OCI-M2 (cell line): ENCODE results near the gene SLC5A2.
"Not testable (repeated sequence)": the region's sequence is repeated elsewhere in the genome, so short reads cannot be mapped to it uniquely, and the experiment has no call there.

Experiments
- DNase-seq: peaks from one replicate; lab custom pipeline; 2025; ENCODE audit not compliant: unreplicated experiment; lab: John Stamatoyannopoulos, UW

The SLC5A2 gene

DNA sequence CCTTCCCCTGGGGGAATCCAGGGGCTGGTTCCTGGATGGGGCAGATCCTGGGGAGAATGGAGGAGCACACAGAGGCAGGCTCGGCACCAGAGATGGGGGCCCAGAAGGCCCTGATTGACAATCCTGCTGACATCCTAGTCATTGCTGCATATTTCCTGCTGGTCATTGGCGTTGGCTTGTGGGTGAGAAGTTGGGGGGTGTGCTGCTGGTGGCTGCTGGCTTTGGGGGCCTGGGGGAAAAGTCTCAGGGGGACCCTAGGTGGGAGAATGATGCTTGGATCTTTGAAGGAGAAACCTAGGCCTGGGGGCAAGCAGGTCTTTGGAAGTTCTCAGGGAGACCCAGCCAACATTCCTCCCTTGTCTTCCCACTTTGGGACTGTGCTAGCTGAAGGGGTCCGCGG lies at the start of gene SLC5A2:
Gene SLC5A2, plus strand, starts transcription at position 43 of the 400 bp plus-strand sequence. Its CDS starts 14 bp downstream, at position 57.
- no peak for DNase-seq

DNA sequence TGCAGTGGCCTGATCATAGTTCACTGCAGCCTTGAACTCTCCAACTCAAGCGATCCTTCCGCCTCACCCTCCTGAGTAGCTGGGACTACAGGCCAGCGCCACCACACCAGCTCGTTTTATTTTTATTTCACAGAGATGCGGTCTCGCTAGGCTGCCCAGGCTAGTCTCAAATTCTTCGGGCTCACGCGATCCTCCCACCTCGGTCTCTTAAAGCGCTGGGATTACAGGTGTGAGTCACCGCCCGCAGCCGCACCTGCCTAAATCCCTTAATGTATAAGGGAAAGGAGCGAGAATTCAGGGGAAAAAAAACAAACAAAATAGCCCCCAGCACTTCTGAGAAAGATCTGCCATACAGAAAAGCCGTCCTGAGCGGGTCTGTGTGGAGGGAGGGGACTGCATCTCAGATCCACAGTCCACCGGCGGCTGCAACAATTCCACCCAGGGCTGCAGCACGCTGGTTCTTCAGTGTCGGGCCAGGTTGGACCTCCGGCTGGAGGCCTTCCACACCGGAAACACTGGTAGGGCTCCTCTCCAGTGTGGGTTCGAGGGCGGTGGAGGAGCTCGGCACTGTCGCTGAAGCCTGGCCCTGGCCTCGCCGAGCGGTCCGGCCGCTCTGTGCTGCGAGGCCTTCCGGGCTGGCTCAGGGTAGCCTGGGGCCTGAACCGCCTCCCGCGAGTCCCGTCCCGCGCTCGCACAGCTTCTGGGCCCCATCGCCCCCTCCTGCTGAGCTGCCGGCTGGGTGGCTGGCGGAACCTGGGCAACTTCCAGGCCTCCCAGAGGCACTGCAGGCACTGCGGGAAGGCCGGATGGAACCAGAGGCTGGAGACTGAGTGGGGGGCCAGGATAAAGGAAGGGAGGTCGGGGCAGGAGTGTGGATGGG lies 47.3 kb upstream of the SLC5A2 start:
- DNase-seq: no peak

DNA sequence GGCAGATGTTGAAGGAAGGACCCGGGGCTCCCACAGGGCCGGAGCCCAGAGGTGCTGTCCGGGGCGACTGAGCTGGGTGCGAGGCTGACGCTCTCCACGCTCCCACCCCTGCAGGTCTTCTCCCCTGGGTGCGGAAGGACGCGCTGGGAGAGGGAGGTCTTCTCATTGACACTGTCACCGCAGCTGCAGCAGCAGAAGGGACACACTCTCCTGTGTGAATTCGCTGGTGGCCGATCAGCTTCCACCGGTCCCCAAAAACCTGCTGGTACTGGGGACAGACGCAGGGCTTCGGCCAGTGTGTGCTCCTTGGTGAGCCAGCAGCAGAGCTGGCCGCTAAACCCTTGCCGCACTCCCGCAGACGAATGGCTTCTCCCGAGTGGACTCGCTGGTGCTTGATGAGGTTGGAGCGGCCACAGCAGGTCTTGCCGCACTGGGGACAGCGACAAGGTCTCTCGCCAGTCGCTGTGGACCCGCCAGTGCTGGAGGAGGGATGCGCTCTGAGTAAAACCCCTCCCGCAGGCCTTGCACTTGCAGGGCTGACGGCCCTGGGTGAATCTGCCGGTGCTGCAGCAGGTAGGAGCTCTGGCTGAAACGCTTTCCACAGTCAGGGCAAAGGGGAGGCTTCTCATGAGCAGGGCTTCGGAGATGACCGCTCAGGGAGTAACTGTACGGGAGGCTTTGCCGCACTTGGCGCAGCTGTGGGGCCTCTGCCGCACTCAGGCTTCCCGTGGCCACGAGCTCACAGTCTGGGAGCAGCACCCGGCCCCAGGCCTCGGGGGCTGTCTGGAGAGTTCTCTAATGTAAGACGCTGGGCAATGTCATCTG lies 46.5 kb upstream of the SLC5A2 start:
- DNase-seq: no peak

- no peak for DNase-seq
These were observed 44.5 kb upstream of the SLC5A2 start for GRCh38 chr16:31438414-31438813.

DNA sequence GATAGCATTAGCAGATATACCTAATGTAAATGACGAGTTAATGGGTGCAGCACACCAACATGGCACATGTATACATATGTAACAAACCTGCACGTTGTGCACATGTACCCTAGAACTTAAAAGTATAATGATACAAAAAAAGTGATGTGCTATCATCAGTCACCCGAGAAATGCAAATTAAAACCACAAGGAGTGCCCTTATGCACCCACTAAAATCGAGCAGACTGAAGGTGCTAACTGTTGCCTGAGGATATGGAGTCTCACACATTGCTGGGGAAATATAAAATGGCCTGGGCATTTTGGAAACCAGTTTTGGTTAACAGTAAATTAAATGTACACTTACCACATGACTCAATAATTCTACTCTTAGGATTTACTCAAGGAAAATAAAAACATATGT lies 43.9 kb upstream of the SLC5A2 start:
- not testable (repeated sequence) for DNase-seq

- no peak for DNase-seq
These were observed 43.4 kb upstream of the SLC5A2 start for GRCh38 chr16:31439519-31439918.

GRCh38 chr16:31440516-31441184 lies 42.3 kb upstream of the SLC5A2 start:
- DNase-seq: no peak

GRCh38 chr16:31441956-31442355 lies 41.0 kb upstream of the SLC5A2 start:
- no peak for DNase-seq

DNA sequence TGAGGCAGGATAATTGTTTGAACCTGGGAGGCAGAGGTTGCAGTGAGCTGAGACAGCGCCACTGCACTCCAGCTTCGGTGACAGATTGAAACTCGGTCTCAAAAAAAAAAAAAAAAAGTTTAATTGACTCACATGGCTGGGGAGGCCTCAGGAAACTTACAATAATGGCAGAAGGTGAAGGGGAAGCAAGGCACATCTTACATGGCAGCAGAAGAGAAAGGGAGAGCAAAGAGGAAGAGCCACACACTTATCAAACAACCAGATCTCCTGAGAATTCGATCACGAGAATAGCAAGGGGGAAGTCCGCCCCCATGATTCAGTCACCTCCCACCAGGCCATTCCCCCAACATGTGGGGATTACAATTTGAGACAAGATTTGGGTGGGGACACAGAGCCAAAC lies 37.0 kb upstream of the SLC5A2 start:
- not testable (repeated sequence) for DNase-seq

- DNase-seq: no peak
These were observed 31.7 kb upstream of the SLC5A2 start for GRCh38 chr16:31451201-31451600.

DNA sequence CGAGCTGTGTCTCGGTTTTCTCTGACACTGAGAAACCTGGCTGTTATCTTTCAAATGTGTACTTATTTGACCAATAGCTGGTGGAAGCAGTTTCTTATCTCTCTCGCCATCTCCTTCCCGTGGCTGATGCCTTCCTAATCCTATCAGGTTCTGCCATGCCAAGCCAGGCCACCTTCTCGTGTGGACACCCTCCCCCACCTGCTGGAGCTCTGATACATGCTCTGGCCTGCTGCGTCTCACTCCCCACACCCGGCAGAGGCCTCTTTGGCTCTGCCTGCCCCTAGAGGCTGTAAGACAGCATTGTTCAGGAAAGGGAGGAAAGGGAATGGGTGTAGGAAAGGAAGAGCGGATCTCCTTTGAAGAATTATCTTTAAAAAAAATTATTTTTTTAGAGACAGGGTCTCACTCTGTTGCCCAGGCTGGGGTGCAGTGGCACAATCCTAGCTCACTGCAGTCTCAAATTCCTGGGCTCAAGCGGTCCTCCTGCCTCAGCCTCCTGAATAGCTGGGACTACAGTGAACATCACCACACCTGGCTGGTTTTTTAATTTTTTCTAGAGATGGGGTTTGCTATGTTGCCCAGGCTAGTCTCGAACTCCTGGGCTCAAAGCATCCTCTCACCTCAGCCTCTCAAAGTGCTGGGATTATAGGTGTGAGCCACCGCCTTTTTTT lies 31.1 kb upstream of the SLC5A2 start:
- DNase-seq: no peak

- DNase-seq: no peak
These were observed 30.3 kb upstream of the SLC5A2 start for GRCh38 chr16:31452631-31453106.

DNA sequence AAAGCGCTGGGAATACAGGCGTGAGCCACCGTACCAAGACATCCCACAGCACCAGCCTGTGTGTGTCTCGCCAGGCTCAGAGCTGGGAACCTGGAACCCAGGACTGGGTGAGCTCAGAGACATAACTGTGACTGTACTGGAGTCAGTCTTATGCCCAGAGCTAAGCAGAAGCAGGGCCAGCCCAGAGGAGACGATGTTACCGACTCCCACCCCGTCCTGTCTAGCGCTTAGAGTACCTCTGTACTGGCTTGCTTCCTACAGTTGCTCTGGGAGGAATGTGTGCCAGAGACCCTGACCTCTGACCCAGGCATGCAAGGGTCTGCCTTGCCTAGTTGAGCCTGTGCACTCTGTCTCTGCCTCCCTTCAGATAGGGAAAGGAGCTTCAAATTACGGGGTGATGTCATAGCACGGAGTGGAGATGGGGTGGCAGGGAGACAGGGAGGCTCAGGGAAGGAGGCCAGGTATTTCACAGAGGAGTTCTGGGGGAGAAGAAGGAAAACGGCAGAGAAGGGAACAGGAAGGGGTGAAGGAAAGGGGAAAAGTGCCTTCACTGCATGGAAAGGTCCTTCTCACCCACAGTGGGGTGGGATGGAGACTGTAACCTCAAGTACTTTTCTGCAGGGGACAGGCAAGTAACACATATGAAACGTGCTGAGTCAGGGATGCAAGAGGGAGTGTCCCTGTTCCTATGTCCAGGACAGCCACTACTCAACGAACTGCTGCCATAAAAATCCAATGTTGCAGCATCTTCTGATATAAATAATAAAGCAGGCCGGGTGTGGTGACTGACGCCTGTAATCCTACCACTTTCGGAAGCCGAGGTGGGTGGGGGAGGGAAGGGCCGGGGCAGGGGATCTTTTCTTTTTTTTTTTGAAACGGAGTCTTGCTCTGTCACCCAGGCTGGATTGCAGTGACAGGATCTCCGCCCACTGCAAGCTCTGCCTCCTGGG lies 29.4 kb upstream of the SLC5A2 start:
- no peak for DNase-seq

- DNase-seq: no peak
These were observed 27.2 kb upstream of the SLC5A2 start for GRCh38 chr16:31455601-31456314.

- no peak for DNase-seq
These were observed 25.9 kb upstream of the SLC5A2 start for GRCh38 chr16:31456988-31457360.

DNA sequence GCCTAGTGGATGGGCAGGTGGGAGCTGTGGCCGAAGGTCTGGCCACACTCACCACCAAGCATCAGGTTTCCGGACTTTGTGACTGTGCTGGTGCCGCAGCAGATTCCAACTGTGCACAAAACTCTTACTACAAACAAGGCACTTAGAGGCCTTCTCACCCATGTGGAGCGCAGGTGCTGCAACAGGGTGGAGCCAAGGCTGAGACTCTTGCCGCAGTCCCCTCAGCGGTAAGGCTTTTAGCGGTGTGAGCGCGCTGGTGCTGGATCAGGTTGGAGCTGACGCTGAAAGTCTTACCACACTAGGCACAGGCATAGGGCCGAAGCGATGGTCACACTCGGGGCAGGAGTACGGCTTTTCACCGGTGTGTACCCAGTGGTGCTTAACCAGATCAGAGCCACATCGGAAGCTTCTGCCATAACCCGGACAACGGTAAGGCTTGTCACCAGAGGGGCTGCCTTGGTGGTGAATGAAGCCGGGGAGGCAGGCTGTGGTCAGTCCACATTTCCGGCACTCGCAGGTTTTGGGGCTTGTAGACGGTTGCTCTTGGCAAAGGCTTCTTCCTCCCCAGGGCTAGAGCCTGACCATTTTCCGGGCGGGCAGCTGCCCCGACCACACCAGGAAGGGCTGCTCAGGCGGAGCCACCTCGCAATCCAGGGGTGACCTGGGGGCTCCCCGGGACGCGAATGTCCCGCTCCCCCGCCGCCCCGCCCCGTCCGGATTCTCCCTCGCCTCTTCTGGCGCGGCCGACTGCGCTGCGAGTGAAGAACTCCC lies 24.7 kb upstream of the SLC5A2 start:
- DNase-seq: no peak

GRCh38 chr16:31458844-31459686 lies 23.9 kb upstream of the SLC5A2 start, which contains the start of gene ARMC5:
TSS of gene ARMC5 (plus strand) at chr16:31459501. CDS start at chr16:31459525, 24 bp downstream.
- peak; percentile 78 for DNase-seq
